Subcutaneous adipose tissue (tissue), 4 donors: Measurements from ENCODE around the gene FOXB2. TPM values are rescaled to one million over a fixed set of nuclear protein-coding genes. Genes with fewer than 3 reads are reported as not detected.

ENCODE experiments used
- CTCF ChIP-seq: fragments of 450-650 bp; IDR thresholded peaks from one replicate; pipeline ENCODE4 v1.5.1; 2016; ENCODE audit warnings: low read depth, mild to moderate bottlenecking, control low read depth, antibody characterized with exemption, moderate library complexity
- total RNA-seq, 4 donors: library from RNA; depleted of rRNA; stranded (reverse); fragments of >200 nt; gene quantifications; one replicate each; pipeline ENCODE4 v1.1.0, GENCODE V29; 2016

The FOXB2 gene
- total RNA-seq, 4 donors from 2014 or later, result not detected

- no peak for TF ChIP-seq CTCF
These were observed 2.6 kb upstream of the FOXB2 start for GRCh38 chr9:77016526-77017504.

- no peak for TF ChIP-seq CTCF
These were observed 2.0 kb upstream of the FOXB2 start for GRCh38 chr9:77017505-77017894.

- TF ChIP-seq CTCF, result no peak
These were observed 1.1 kb upstream of the FOXB2 start for GRCh38 chr9:77018058-77018968.

- no peak for TF ChIP-seq CTCF
These were observed 553 bp upstream of the FOXB2 start for GRCh38 chr9:77018969-77019235.

GRCh38 chr9:77019926-77020412 is 514 bp downstream of the FOXB2 start:
- TF ChIP-seq CTCF, result no peak

- TF ChIP-seq CTCF, result no peak
These were observed 1.2 kb downstream of the FOXB2 start for GRCh38 chr9:77020413-77021290.
